HepG2 (cell line): ENCODE results near the gene SLC12A3. TPM values are rescaled to one million over a fixed set of nuclear protein-coding genes. Genes with fewer than 3 reads are reported as not detected.

Experiments used
- ARNT2 ChIP-seq: sonication (generic); formaldehyde crosslinking; IDR thresholded peaks from 2 replicates; pipeline ENCODE4 v1.8.0; 2022; ENCODE audit warnings: mild to moderate bottlenecking, low read depth, missing genetic modification reagents, moderate library complexity
- CTCF ChIP-seq: sonication (generic); formaldehyde crosslinking; IDR thresholded peaks from 2 replicates; pipeline ENCODE4 v1.5.0; 2020; ENCODE audit warnings: mild to moderate bottlenecking, missing genetic modification reagents, moderate library complexity
- HOXA9 ChIP-seq: sonication (generic); formaldehyde crosslinking; IDR thresholded peaks from 2 replicates; pipeline ENCODE4 v1.8.1; 2022; ENCODE audit warnings: missing genetic modification reagents, mild to moderate bottlenecking, moderate library complexity, borderline replicate concordance
- PRDM4 ChIP-seq: sonication (generic); formaldehyde crosslinking; IDR thresholded peaks from 2 replicates; pipeline ENCODE4 v1.9.0; 2021; ENCODE audit warnings: missing genetic modification reagents, borderline replicate concordance
- RAD21 ChIP-seq: fragments of 450-650 bp; formaldehyde crosslinking; IDR thresholded peaks from 2 replicates; pipeline ENCODE4 v1.5.0; 2020; ENCODE audit warnings: mild to moderate bottlenecking
- REST ChIP-seq, 2 experiments: IDR thresholded peaks; 2 replicates each; pipeline ENCODE4 v1.6.1; 2011 to 2012; ENCODE audit warnings: low read length in 2 of 2, borderline replicate concordance in 1 of 2, low read depth in 1 of 2, mild to moderate bottlenecking in 1 of 2, moderate library complexity in 1 of 2
- RXRB ChIP-seq: IDR thresholded peaks from 2 replicates; pipeline ENCODE4 v1.6.1; 2016; ENCODE audit warnings: borderline replicate concordance, missing genetic modification reagents, missing compliant biosample characterization
- SMC3 ChIP-seq: IDR thresholded peaks from 2 replicates; pipeline ENCODE4 v1.6.1; 2011; ENCODE audit warnings: low read length, improper control_type of control experiment
- STAG1 ChIP-seq: sonication (generic); formaldehyde crosslinking; IDR thresholded peaks from 2 replicates; pipeline ENCODE4 v1.4.0; 2020; ENCODE audit warnings: missing genetic modification reagents
- ZFX ChIP-seq: sonication (generic); formaldehyde crosslinking; IDR thresholded peaks from 2 replicates; pipeline ENCODE4 v1.4.0; 2020; ENCODE audit warnings: mild to moderate bottlenecking, low read depth, missing genetic modification reagents, moderate library complexity
- ZNF136 ChIP-seq: sonication (generic); formaldehyde crosslinking; IDR thresholded peaks from 2 replicates; pipeline ENCODE4 v1.8.1; 2022; ENCODE audit warnings: low read depth, mild to moderate bottlenecking, moderate library complexity, missing genetic modification reagents
- ZNF224 ChIP-seq: sonication (generic); formaldehyde crosslinking; IDR thresholded peaks from 2 replicates; pipeline ENCODE4 v1.5.0; 2020; ENCODE audit warnings: mild to moderate bottlenecking, missing genetic modification reagents
- ZNF362 ChIP-seq: sonication (generic); formaldehyde crosslinking; IDR thresholded peaks from 2 replicates; pipeline ENCODE4 v1.4.0; 2020; ENCODE audit warnings: missing genetic modification reagents, mild to moderate bottlenecking, borderline replicate concordance
- ZNF792 ChIP-seq: IDR thresholded peaks from 2 replicates; pipeline ENCODE4 v1.6.1; 2016
- ZNF850 ChIP-seq: sonication (generic); formaldehyde crosslinking; conservative IDR thresholded peaks from 2 replicates; pipeline ENCODE4 v1.9.0; 2021; ENCODE audit warnings: mild to moderate bottlenecking, missing genetic modification reagents
- polyA plus RNA-seq, 8 experiments: library from polyadenylated mRNA; depleted of rRNA in 3 of 8; stranded (reverse) in 7 of 8; unstranded in 1 of 8; fragments of >200 nt; fragmentation: Illumina TruSeq in 4 of 8; extraction: Trizol in 4 of 8; gene quantifications; 2 replicates each; pipeline versions ENCODE4 v1.2.1 to v1.2.3, GENCODE V29; 2011 to 2016; ENCODE audit warnings: low read depth in 4 of 8, missing spikeins in 1 of 8, mixed read lengths in 1 of 8; ENCODE audit not compliant: insufficient read depth in 1 of 8
- total RNA-seq, 5 experiments: library from RNA; depleted of rRNA; stranded (reverse); fragments of >200 nt; fragmentation: Illumina TruSeq; extraction: Trizol; gene quantifications; 2 replicates each; pipeline ENCODE4 v1.2.3, GENCODE V29; 2016; ENCODE audit warnings: low read depth in 1 of 5

SLC12A3 gene
- total and polyA plus RNA-seq, 2 of the 13 experiments (the other 11 are each of a cell fraction or from before 2014, with no cell fraction given): 6.2 TPM; not detected in 1

GRCh38 chr16:56851671-56852400, 13.2 kb upstream of the SLC12A3 start (continued):
- TF ChIP-seq CTCF (CRISPR knock-in tag): peak; percentile 53
- 0 out of 2 replicates have a peak, but pooled peaks have one; percentile 6 for TF ChIP-seq ZFX (CRISPR knock-in tag)
- TF ChIP-seq ZNF224 (CRISPR knock-in tag): 0 out of 2 replicates have a peak, but pooled peaks have one; percentile 40
- no peak for TF ChIP-seq REST (IDR thresholded peaks at IDR 0.05; ENCODE audit: borderline replicate concordance in 1 of 2, low read depth in 1 of 2, low read length in 2 of 2)
- no peak for TF ChIP-seq ARNT2 (CRISPR knock-in tag)
- peak; percentile 53; the same call in 1 of the 2 replicates for TF ChIP-seq RAD21 (CRISPR knock-in tag)
- TF ChIP-seq STAG1: peak; percentile 58
- peak; percentile 77; the same call in 1 of the 2 replicates for TF ChIP-seq ZNF136 (CRISPR knock-in tag)
- TF ChIP-seq SMC3: peak; percentile 68
- peak; percentile 79; the same call in 1 of the 2 replicates for TF ChIP-seq ZNF362 (CRISPR knock-in tag)
- no peak for TF ChIP-seq HOXA9
- no peak for TF ChIP-seq ZNF850
- 0 out of 2 replicates have a peak, but pooled peaks have one; percentile 7 for TF ChIP-seq ZNF792 (CRISPR knock-in tag)
- peak; percentile 27; the same call in 1 of the 2 replicates for TF ChIP-seq RXRB
- 0 out of 2 replicates have a peak, but pooled peaks have one; percentile 12 for TF ChIP-seq PRDM4 (CRISPR knock-in tag)
